ENCODE data around the gene RNF145. TPM values are rescaled to one million over a fixed set of nuclear protein-coding genes. Genes with fewer than 3 reads are reported as not detected.
A peak's percentile ranks its signal among the peaks of the same experiment; 100 is the strongest.

The RNF145 gene
- total and polyA plus RNA-seq, 4 donors = 70.0 to 240 (median 177) TPM

DNA sequence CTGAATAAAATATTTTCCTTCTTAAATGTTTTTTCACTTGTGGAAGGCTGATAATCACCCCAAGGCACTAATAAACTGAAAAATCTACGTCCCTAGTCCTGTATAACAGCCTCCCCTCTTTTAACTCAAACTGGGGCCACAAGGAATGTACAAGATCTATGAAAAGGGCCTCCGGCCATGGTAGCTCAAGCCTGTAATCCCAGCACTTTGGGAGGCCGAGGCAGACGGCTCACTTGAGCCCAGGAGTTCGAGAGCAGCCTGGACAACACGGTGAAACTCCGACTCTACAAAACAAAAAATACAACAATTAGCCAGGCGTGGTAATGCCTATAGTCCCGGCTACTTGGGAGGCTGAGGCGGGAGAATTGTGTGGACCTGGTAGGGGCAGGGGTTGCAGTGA is 23.6 kb downstream of the RNF145 start:
- TF ChIP-seq, protein P1, sequence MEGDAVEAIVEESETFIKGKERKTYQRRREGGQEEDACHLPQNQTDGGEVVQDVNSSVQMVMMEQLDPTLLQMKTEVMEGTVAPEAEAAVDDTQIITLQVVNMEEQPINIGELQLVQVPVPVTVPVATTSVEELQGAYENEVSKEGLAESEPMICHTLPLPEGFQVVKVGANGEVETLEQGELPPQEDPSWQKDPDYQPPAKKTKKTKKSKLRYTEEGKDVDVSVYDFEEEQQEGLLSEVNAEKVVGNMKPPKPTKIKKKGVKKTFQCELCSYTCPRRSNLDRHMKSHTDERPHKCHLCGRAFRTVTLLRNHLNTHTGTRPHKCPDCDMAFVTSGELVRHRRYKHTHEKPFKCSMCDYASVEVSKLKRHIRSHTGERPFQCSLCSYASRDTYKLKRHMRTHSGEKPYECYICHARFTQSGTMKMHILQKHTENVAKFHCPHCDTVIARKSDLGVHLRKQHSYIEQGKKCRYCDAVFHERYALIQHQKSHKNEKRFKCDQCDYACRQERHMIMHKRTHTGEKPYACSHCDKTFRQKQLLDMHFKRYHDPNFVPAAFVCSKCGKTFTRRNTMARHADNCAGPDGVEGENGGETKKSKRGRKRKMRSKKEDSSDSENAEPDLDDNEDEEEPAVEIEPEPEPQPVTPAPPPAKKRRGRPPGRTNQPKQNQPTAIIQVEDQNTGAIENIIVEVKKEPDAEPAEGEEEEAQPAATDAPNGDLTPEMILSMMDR (IDR thresholded peaks at IDR 0.05; ENCODE audit: control extremely low read depth, extremely low read depth) = no peak
- Histone ChIP-seq H3K36me3 (ENCODE audit: control insufficient read depth in 4 of 4, insufficient read depth in 4 of 4, low read length in 4 of 4) (peaks cover 4 to 14% (median 9%) of the 10 kb centered on the region in 4 donors), H3K4me1 (ENCODE audit: control insufficient read depth in 5 of 5, insufficient read depth in 5 of 5, low read length in 5 of 5) (peaks cover 3 to 52% (median 19%) of the 10 kb centered on the region in 5 donors), H3K9me3 (ENCODE audit: control insufficient read depth in 4 of 4, insufficient read depth in 3 of 4, low read length in 3 of 4) (no peaks in the 10 kb centered on the region), H3K27me3 (ENCODE audit: control insufficient read depth in 3 of 3, insufficient read depth in 3 of 3, low read length in 2 of 3) (no peaks in the 10 kb centered on the region), H3K4me3 (no peak overlapping the region), H3K9ac (ENCODE audit: insufficient read depth in 1 of 2, low read length in 2 of 2) (no peak overlapping the region), H3K27ac (ENCODE audit: low read depth in 1 of 2, low read length in 1 of 2) (peak overlapping the region in 1 of 2 donors; percentile 80)
- ATAC-seq (ENCODE audit: insufficient read depth, low FRiP score) (peak; percentile 12), DNase-seq (no peak)
- WGBS, 2 donors = 68 to 74% methylated on average over 10 of the region's 10 CpGs

DNA sequence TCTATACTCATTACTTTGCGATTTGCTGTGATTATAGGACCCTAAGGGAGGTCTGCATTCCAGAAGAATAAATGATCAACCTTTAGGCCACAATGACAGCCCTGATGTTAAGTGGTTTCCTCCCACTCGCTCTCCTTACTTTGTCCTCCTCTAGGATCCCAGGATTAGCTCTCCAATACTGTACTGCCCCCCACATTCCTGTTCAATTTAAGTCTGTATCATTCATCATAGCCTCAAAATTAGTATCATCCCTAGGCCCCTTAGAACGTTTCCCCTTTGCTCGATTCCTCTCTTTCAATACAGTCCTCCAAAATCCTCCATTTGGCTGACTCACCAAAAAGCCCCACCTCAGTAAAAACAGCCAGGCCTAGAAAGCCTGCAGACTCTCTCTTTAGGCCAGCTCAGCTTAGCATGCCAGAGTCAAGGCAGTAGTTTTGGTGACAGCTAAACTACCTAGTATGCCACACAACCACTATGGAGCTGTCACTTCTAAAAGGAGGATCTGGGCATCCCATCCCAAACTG is 24.4 kb downstream of the RNF145 start:
- Histone ChIP-seq H3K27me3 (ENCODE audit: control insufficient read depth in 3 of 3, insufficient read depth in 3 of 3, low read length in 2 of 3) (no peaks in the 10 kb centered on the region), H3K36me3 (ENCODE audit: control insufficient read depth in 4 of 4, insufficient read depth in 4 of 4, low read length in 4 of 4) (peaks cover 4 to 12% (median 6%) of the 10 kb centered on the region in 4 donors), H3K9ac (ENCODE audit: insufficient read depth in 1 of 2, low read length in 2 of 2) (peak overlapping the region in 1 of 2 donors; percentile 68), H3K27ac (ENCODE audit: low read depth in 1 of 2, low read length in 1 of 2) (peak overlapping the region; percentile 64 to 81), H3K9me3 (ENCODE audit: control insufficient read depth in 4 of 4, insufficient read depth in 3 of 4, low read length in 3 of 4) (no peaks in the 10 kb centered on the region), H3K4me3 (no peak overlapping the region), H3K4me1 (ENCODE audit: control insufficient read depth in 5 of 5, insufficient read depth in 5 of 5, low read length in 5 of 5) (peaks cover 3 to 58% (median 26%) of the 10 kb centered on the region in 5 donors)
- 46 to 57% methylated on average over 4 of the region's 4 CpGs for WGBS, 2 donors
- TF ChIP-seq, protein P1 (IDR thresholded peaks at IDR 0.05; ENCODE audit: control extremely low read depth, extremely low read depth) = no peak
- no peak for ATAC-seq (ENCODE audit: insufficient read depth, low FRiP score)
- no peak for DNase-seq

DNA sequence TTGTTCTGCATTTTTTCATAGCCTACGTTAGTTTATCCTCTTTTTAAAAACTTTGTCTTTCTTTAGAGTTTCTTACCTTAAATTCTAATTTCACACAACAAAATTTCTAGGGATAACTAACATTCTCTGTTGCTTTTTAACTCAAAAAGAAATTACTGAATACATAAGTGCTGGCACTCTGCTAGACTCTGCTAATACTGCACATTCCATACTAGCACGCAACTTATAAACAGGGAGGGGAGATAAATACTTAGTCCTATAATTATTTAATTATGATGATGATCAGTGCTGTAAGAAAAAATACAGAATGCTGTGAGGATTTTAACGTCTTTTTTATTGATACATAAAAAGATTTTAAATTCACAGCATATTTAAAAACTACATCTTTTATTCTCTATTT is 25.1 kb downstream of the RNF145 start:
- DNase-seq (peak in 2 of 3 donors; percentile 66 to 74), ATAC-seq (ENCODE audit: insufficient read depth, low FRiP score) (no peak)
- peaks cover 3 to 65% (median 28%) of the 10 kb centered on the region in 5 donors for H3K4me1 ChIP-seq (ENCODE audit: control insufficient read depth in 5 of 5, insufficient read depth in 5 of 5, low read length in 5 of 5)
- no peak overlapping the region for H3K4me3 ChIP-seq
- TF ChIP-seq, protein P1 (IDR thresholded peaks at IDR 0.05; ENCODE audit: control extremely low read depth, extremely low read depth) = no peak
- H3K27ac ChIP-seq (ENCODE audit: low read depth in 1 of 2, low read length in 1 of 2) = no peak overlapping the region
- WGBS, 2 donors = 63 to 83% methylated on average over 3 of the region's 3 CpGs
- no peaks in the 10 kb centered on the region for H3K9me3 ChIP-seq (ENCODE audit: control insufficient read depth in 4 of 4, insufficient read depth in 3 of 4, low read length in 3 of 4)
- H3K36me3 ChIP-seq (ENCODE audit: control insufficient read depth in 4 of 4, insufficient read depth in 4 of 4, low read length in 4 of 4) = peaks cover 3 to 9% (median 4%) of the 10 kb centered on the region in 4 donors
- no peaks in the 10 kb centered on the region for H3K27me3 ChIP-seq (ENCODE audit: control insufficient read depth in 3 of 3, insufficient read depth in 3 of 3, low read length in 2 of 3)
- H3K9ac ChIP-seq (ENCODE audit: insufficient read depth in 1 of 2, low read length in 2 of 2) = peak overlapping the region in 1 of 2 donors; percentile 62

DNA sequence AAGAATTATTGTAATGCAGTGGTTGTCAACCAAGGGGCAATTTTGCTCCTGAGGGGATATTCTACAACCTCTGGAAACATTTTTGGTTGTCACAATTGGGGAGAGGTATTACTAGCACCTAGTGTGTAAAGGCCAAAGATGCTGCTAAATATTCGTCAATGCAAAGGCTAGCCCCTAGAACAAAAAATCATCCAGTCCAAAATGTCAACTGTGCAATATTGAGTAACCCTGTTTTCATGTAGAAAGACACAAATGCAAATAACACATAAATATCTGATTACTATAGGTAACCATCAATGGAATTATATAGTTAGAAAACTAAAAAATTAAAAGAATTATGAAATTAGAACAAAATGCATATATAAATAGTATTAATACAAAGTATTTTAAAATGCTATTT is 26.1 kb downstream of the RNF145 start:
- Histone ChIP-seq H3K4me1 (ENCODE audit: control insufficient read depth in 5 of 5, insufficient read depth in 5 of 5, low read length in 5 of 5) (peaks cover 3 to 72% (median 28%) of the 10 kb centered on the region in 5 donors), H3K27ac (ENCODE audit: low read depth in 1 of 2, low read length in 1 of 2) (no peak overlapping the region), H3K9me3 (ENCODE audit: control insufficient read depth in 4 of 4, insufficient read depth in 3 of 4, low read length in 3 of 4) (no peaks in the 10 kb centered on the region), H3K9ac (ENCODE audit: insufficient read depth in 1 of 2, low read length in 2 of 2) (no peak overlapping the region), H3K4me3 (no peak overlapping the region), H3K36me3 (ENCODE audit: control insufficient read depth in 4 of 4, insufficient read depth in 4 of 4, low read length in 4 of 4) (peaks cover 3 to 8% (median 4%) of the 10 kb centered on the region in 4 donors), H3K27me3 (ENCODE audit: control insufficient read depth in 3 of 3, insufficient read depth in 3 of 3, low read length in 2 of 3) (no peaks in the 10 kb centered on the region)
- WGBS, 2 donors = 0% methylated on average over 1 of the region's 1 CpG
- no peak for ATAC-seq (ENCODE audit: insufficient read depth, low FRiP score)
- DNase-seq = no peak
- TF ChIP-seq, protein P1 (IDR thresholded peaks at IDR 0.05; ENCODE audit: control extremely low read depth, extremely low read depth) = no peak
